DND-41 (cell line): Measurements from ENCODE around the gene ZCCHC24.
"Not testable (repeated sequence)": the region's sequence is repeated elsewhere in the genome, so short reads cannot be mapped to it uniquely, and the experiment has no call there.

ENCODE experiments used
- ATAC-seq: fragments of 200-7000 bp; cut with Tn5 transposase; 3 replicates; pipeline ENCODE4 v1.9.1; 2021; ENCODE audit warnings: low read depth; ENCODE audit not compliant: insufficient read depth
- DNase-seq: peaks from one replicate; pipeline ENCODE4 v3.0.0-alpha.2; 2020
- H2AFZ ChIP-seq: 2 replicates; pipeline ENCODE4 v1.6.0; 2012; ENCODE audit warnings: low read depth, low read length
- H3K27ac ChIP-seq: 2 replicates; pipeline ENCODE4 v1.5.1; 2012; ENCODE audit warnings: low read length, inconsistent platforms
- H3K27me3 ChIP-seq: fragments of 200-600 bp; sonication (generic); 2 replicates; pipeline ENCODE4 v1.6.0; 2012; ENCODE audit warnings: low read length, mild to moderate bottlenecking, inconsistent platforms; ENCODE audit not compliant: insufficient read depth, poor library complexity
- H3K36me3 ChIP-seq: 2 replicates; pipeline ENCODE4 v1.5.1; 2012; ENCODE audit warnings: low read length, inconsistent platforms; ENCODE audit not compliant: insufficient read depth
- H3K4me1 ChIP-seq: 2 replicates; pipeline ENCODE4 v1.5.1; 2012; ENCODE audit warnings: mild to moderate bottlenecking, low read length; ENCODE audit not compliant: insufficient read depth
- H3K4me2 ChIP-seq: 2 replicates; pipeline ENCODE4 v1.6.0; 2012; ENCODE audit warnings: mild to moderate bottlenecking, moderate library complexity, low read length, inconsistent platforms; ENCODE audit not compliant: insufficient read depth
- H3K4me3 ChIP-seq, 2 experiments: fragments of 200-600 bp in 1 of 2; shearing (Covaris generic) in 1 of 2; 2 replicates each; pipeline ENCODE4 v1.5.1; 2012 to 2016; ENCODE audit warnings: inconsistent platforms in 2 of 2, low read length in 2 of 2, mild to moderate bottlenecking in 2 of 2, low read depth in 1 of 2, moderate library complexity in 1 of 2
- H3K79me2 ChIP-seq: 2 replicates; pipeline ENCODE4 v1.6.0; 2012; ENCODE audit warnings: low read length, inconsistent platforms; ENCODE audit not compliant: insufficient read depth
- H3K9ac ChIP-seq: 2 replicates; pipeline ENCODE4 v1.6.0; 2012; ENCODE audit warnings: low read depth, mild to moderate bottlenecking, inconsistent platforms, low read length, moderate library complexity
- H3K9me3 ChIP-seq: 2 replicates; pipeline ENCODE4 v1.5.1; 2012; ENCODE audit warnings: low read length, moderate library complexity, mild to moderate bottlenecking, inconsistent platforms; ENCODE audit not compliant: insufficient read depth, severe bottlenecking
- H4K20me1 ChIP-seq: 2 replicates; pipeline ENCODE4 v1.6.0; 2012; ENCODE audit warnings: low read length; ENCODE audit not compliant: insufficient read depth
- CTCF ChIP-seq: IDR thresholded peaks from 2 replicates; pipeline ENCODE4 v1.5.1; 2012; ENCODE audit warnings: borderline replicate concordance, low read length, moderate library complexity, mild to moderate bottlenecking; ENCODE audit not compliant: poor library complexity, severe bottlenecking; ENCODE audit errors: extremely low read depth
- EZH2 ChIP-seq: IDR thresholded peaks from 3 replicates; pipeline ENCODE4 v1.6.1; 2012; ENCODE audit warnings: borderline replicate concordance, low read depth, mild to moderate bottlenecking, moderate library complexity, low read length, inconsistent platforms; ENCODE audit not compliant: severe bottlenecking

Gene ZCCHC24

GRCh38 chr10:79342295-79342761, 103.1 kb downstream of the ZCCHC24 start:
- H3K4me2 ChIP-seq, result no peak overlapping the region
- H4K20me1 ChIP-seq, result peaks cover 20% of the 10 kb centered on the region
- no peak overlapping the region for H2AFZ ChIP-seq
- H3K9ac ChIP-seq, result no peak overlapping the region
- no peaks in the 10 kb centered on the region for H3K36me3 ChIP-seq
- H3K4me3 ChIP-seq, result no peak overlapping the region
- TF ChIP-seq EZH2, result no peak
- TF ChIP-seq CTCF, result no peak
- peaks cover under 1% of the 10 kb centered on the region; the same call in 1 of the 2 replicates for H3K79me2 ChIP-seq
- peaks cover 7% of the 10 kb centered on the region for H3K4me1 ChIP-seq
- ATAC-seq, result no peak
- no peak for DNase-seq
- H3K27ac ChIP-seq, result no peak overlapping the region
- no peaks in the 10 kb centered on the region for H3K27me3 ChIP-seq
- no peaks in the 10 kb centered on the region for H3K9me3 ChIP-seq

- H3K36me3 ChIP-seq, result no peaks in the 10 kb centered on the region
- H3K27ac ChIP-seq, result no peak overlapping the region
- no peaks in the 10 kb centered on the region for H3K9me3 ChIP-seq
- H3K4me1 ChIP-seq, result no peaks in the 10 kb centered on the region
- peaks cover 16% of the 10 kb centered on the region for H4K20me1 ChIP-seq
- no peaks in the 10 kb centered on the region for H3K27me3 ChIP-seq
- H3K4me2 ChIP-seq, result no peak overlapping the region
- no peak overlapping the region for H2AFZ ChIP-seq
- DNase-seq (no peak), ATAC-seq (no peak)
- no peaks in the 10 kb centered on the region for H3K79me2 ChIP-seq
- H3K9ac ChIP-seq, result no peak overlapping the region
- no peak overlapping the region for H3K4me3 ChIP-seq
- TF ChIP-seq EZH2, result no peak
- TF ChIP-seq CTCF, result no peak
Measured at GRCh38 chr10:79340646-79341244, 104.7 kb downstream of the ZCCHC24 start.

- no peak for ATAC-seq
Measured at GRCh38 chr10:79339266-79339665, 106.2 kb downstream of the ZCCHC24 start.

GRCh38 chr10:79337783-79338469, 107.5 kb downstream of the ZCCHC24 start:
- not testable (repeated sequence) for H3K79me2 ChIP-seq, ATAC-seq, H3K27ac ChIP-seq, H3K36me3 ChIP-seq, H3K4me1 ChIP-seq, H3K4me3 ChIP-seq, H3K27me3 ChIP-seq, H3K9ac ChIP-seq, H3K9me3 ChIP-seq, DNase-seq, H2AFZ ChIP-seq, H3K4me2 ChIP-seq
- peaks cover 15% of the 10 kb centered on the region for H4K20me1 ChIP-seq

More at GRCh38 chr10:79339266-79339665, 106.2 kb downstream of the ZCCHC24 start:
- Histone ChIP-seq H3K9ac (no peak overlapping the region), H3K4me3 (no peak overlapping the region), H3K27ac (no peak overlapping the region), H4K20me1 (peaks cover 19% of the 10 kb centered on the region), H3K4me2 (no peak overlapping the region), H3K27me3 (no peaks in the 10 kb centered on the region), H3K9me3 (no peaks in the 10 kb centered on the region), H3K79me2 (no peaks in the 10 kb centered on the region), H3K36me3 (no peaks in the 10 kb centered on the region), H2AFZ (no peak overlapping the region), H3K4me1 (no peaks in the 10 kb centered on the region)
- TF ChIP-seq EZH2 (no peak), CTCF (no peak)
- no peak for DNase-seq
